Endothelial cell of umbilical vein (primary cell): ENCODE results near the gene LRRK1. TPM values are rescaled to one million over a fixed set of nuclear protein-coding genes. Genes with fewer than 3 reads are reported as not detected.

ENCODE experiments used
- BruUV-seq: library from RNA; stranded (reverse); fragments of 400-500 nt; replicated peaks from 2 replicates; lab custom pipeline; 2021; lab: Mats Ljungman, UMichigan
- CTCF ChIA-PET: fragments of 300-600, 350-600 bp; sonication (Branson Sonifier 250); formaldehyde crosslinking; loops from one replicate; lab custom pipeline; 2021; ENCODE audit warnings: antibody characterized with exemption, inconsistent platforms; lab: Charles Lee
- POLR2A ChIA-PET: fragments of 300-600, 350-600 bp; sonication (Branson Sonifier 250); formaldehyde crosslinking; loops from one replicate; lab custom pipeline; 2021; ENCODE audit warnings: antibody characterized with exemption, inconsistent platforms; lab: Charles Lee
- DNase-seq: peaks from one replicate; pipeline ENCODE4 v3.0.0-alpha.2; 2011; ENCODE audit warnings: low read depth, low spot score
- FAIRE-seq: peaks from 2 replicates; lab custom pipeline; 2011; peaks lifted over from hg19 to GRCh38; lab: Jason Lieb, UNC
- H2AFZ ChIP-seq: 2 replicates; pipeline ENCODE4 v1.6.0; 2012; ENCODE audit warnings: low read depth, low read length, control low read depth, inconsistent platforms
- H3K27ac ChIP-seq: 2 replicates; pipeline ENCODE4 v1.5.1; 2011; ENCODE audit warnings: low read depth, mild to moderate bottlenecking, control low read depth, low read length, moderate library complexity; ENCODE audit not compliant: insufficient read depth
- H3K27me3 ChIP-seq, 2 experiments: 2 replicates each; pipeline versions ENCODE4 v1.6.0 to v1.6.1; 2011; ENCODE audit warnings: low read length in 2 of 2, mixed read lengths in 1 of 2; ENCODE audit not compliant: control insufficient read depth in 2 of 2, insufficient read depth in 2 of 2
- H3K36me3 ChIP-seq, 2 experiments: 2 replicates in 1 of 2; 3 replicates in 1 of 2; pipeline ENCODE4 v1.5.1; 2011; ENCODE audit warnings: low read length in 2 of 2, mild to moderate bottlenecking in 1 of 2, moderate library complexity in 1 of 2; ENCODE audit not compliant: control insufficient read depth in 2 of 2, insufficient read depth in 2 of 2; ENCODE audit errors: extremely low read depth in 1 of 2
- H3K4me1 ChIP-seq: 3 replicates; pipeline ENCODE4 v1.5.1; 2011; ENCODE audit warnings: mild to moderate bottlenecking, low read length; ENCODE audit not compliant: control insufficient read depth, insufficient read depth; ENCODE audit errors: extremely low read depth
- H3K4me2 ChIP-seq: 2 replicates; pipeline ENCODE4 v1.6.1; 2011; ENCODE audit warnings: low read length, control low read depth, mixed read lengths; ENCODE audit not compliant: insufficient read depth
- H3K4me3 ChIP-seq, 3 experiments: fragments of 200-600 bp in 1 of 3; sonication (generic), shearing (Covaris generic) in 1 of 3; replicated peaks in 1 of 3; 2 replicates each; pipeline ENCODE4 v1.5.1; 2011 to 2016; ENCODE audit warnings: control low read depth in 3 of 3, low read length in 3 of 3, mild to moderate bottlenecking in 2 of 3, inconsistent platforms in 1 of 3, low read depth in 1 of 3, moderate library complexity in 1 of 3; ENCODE audit not compliant: insufficient read depth in 1 of 3
- H3K79me2 ChIP-seq: 2 replicates; pipeline ENCODE4 v1.6.0; 2012; ENCODE audit warnings: low read length, inconsistent platforms; ENCODE audit not compliant: control insufficient read depth, insufficient read depth
- H3K9ac ChIP-seq: replicated peaks from 2 replicates; pipeline ENCODE3; 2011; ENCODE audit warnings: low read length, control low read depth; ENCODE audit not compliant: insufficient read depth; ENCODE audit errors: extremely low read depth
- H3K9me1 ChIP-seq: replicated peaks from 3 replicates; pipeline ENCODE4 v1.6.0; 2011; ENCODE audit warnings: mild to moderate bottlenecking, low read length; ENCODE audit not compliant: control insufficient read depth, insufficient read depth; ENCODE audit errors: extremely low read depth
- H3K9me3 ChIP-seq: replicated peaks from 2 replicates; pipeline ENCODE4 v1.5.1; 2012; ENCODE audit warnings: low read length, inconsistent platforms; ENCODE audit not compliant: control insufficient read depth, insufficient read depth
- H4K20me1 ChIP-seq: replicated peaks from 2 replicates; pipeline ENCODE3; 2011; ENCODE audit warnings: mild to moderate bottlenecking, low read length; ENCODE audit not compliant: control insufficient read depth, insufficient read depth; ENCODE audit errors: extremely low read depth
- EZH2 ChIP-seq: IDR thresholded peaks from 2 replicates; pipeline ENCODE4 v1.6.1; 2012; ENCODE audit warnings: borderline replicate concordance, low read depth, mild to moderate bottlenecking, moderate library complexity, low read length, inconsistent platforms; ENCODE audit not compliant: severe bottlenecking
- FOS ChIP-seq: IDR thresholded peaks from 2 replicates; pipeline ENCODE4 v1.6.1; 2011; ENCODE audit warnings: mild to moderate bottlenecking, low read length, moderate library complexity, borderline replicate concordance; ENCODE audit not compliant: insufficient read depth
- GATA2 ChIP-seq: IDR thresholded peaks from 2 replicates; pipeline ENCODE4 v1.7.0; 2011; ENCODE audit warnings: low read depth, mild to moderate bottlenecking, moderate library complexity, mixed read lengths, low read length; ENCODE audit not compliant: insufficient read length, insufficient read depth
- JUN ChIP-seq: IDR thresholded peaks from 2 replicates; pipeline ENCODE4 v1.6.1; 2011; ENCODE audit warnings: borderline replicate concordance, low read depth; ENCODE audit not compliant: insufficient read length, insufficient read depth
- MYC ChIP-seq: IDR thresholded peaks from one replicate; pipeline ENCODE4 v1.6.1; 2011; ENCODE audit warnings: mild to moderate bottlenecking, low read depth, low read length
- POLR2A ChIP-seq: IDR thresholded peaks from 2 replicates; pipeline ENCODE4 v1.6.1; 2012; ENCODE audit warnings: low read depth, mild to moderate bottlenecking, control low read depth, low read length
- POLR2AphosphoS5 ChIP-seq: IDR thresholded peaks from 2 replicates; pipeline ENCODE4 v1.6.1; 2012; ENCODE audit warnings: low read depth, mild to moderate bottlenecking, control low read depth, low read length, moderate library complexity; ENCODE audit not compliant: insufficient read depth
- dilution Hi-C: fragments of 300-500 bp; cut with MboI; formaldehyde crosslinking; loops from one replicate; pipeline ENCODE4 v1.15.0; 2019; ENCODE audit warnings: low sequenced_read_pairs; ENCODE audit not compliant: extremely low pct_ligation_motif_present
- intact Hi-C: fragments of 100-400 bp; cut with micrococcal nuclease; formaldehyde crosslinking; loops from one replicate; pipeline ENCODE4 v1.10.0; 2022
- polyA plus RNA-seq, 4 experiments: library from polyadenylated mRNA; depleted of rRNA in 3 of 4; stranded (reverse) in 3 of 4; unstranded in 1 of 4; fragments of >200 nt; gene quantifications; 2 replicates each; pipeline versions ENCODE4 v1.2.1 to v1.2.3, GENCODE V29; 2011 to 2012; ENCODE audit warnings: missing spikeins in 1 of 4
- total RNA-seq: library from RNA; stranded (reverse); gene quantifications from 2 replicates; pipeline ENCODE4 v1.2.3, GENCODE V29; 2021
- TF ChIP-seq, protein P1 (sequence below): IDR thresholded peaks from 2 replicates; pipeline ENCODE4 v1.6.1; 2011; ENCODE audit not compliant: insufficient read depth, insufficient read length
- TF ChIP-seq, protein P2 (sequence below), 2 donors: IDR thresholded peaks; 1 replicate in 1 of 2; 2 replicates in 1 of 2; pipeline ENCODE4 v1.5.1; 2011; ENCODE audit warnings: low read length in 2 of 2, mild to moderate bottlenecking in 2 of 2, moderate library complexity in 2 of 2, control low read depth in 1 of 2, inconsistent platforms in 1 of 2, low read depth in 1 of 2; ENCODE audit not compliant: insufficient read depth in 1 of 2; ENCODE audit errors: extremely low read depth in 1 of 2

LRRK1 gene
- total and polyA plus RNA-seq, 2 donors (not counting 3 experiments of a cell fraction or from before 2014, with no cell fraction given): 11.0 to 22.1 TPM

DNA sequence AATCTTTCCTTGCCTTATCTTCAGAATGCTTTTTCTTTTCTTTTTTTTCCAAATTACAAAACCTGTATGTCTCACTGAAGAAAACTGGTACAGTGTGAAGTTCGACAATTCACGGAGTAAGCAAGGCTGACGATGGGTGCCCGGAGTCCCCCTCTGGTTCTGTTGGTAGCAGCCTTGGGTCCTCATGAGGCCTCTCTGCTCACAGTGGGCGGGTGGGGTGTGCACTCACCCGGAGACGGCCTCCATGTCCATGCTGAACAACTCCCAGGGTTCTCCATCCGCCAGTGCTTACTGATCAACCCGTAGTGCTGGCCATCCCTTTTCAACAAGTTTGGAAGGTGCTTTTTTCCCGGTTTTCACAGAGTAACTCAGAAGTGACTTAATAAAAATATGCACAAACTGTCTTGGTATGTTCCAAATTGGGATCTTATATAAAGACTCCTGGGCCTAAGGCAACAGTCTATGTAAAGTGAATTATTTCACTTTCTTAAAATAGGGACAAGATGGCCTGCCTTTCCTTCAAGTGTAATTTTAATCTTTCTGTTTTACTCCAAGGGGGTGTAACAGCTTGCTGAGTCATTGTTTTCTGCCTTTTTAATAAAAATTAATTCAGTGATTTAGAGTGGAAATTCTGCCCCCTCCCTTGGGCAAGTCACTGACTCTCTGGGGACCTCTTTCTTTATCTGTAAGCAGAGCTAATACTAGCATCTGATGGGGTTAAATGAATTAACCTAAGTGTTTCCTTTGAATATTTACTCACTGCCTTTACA lies 23.7 kb downstream of the LRRK1 start:
- dilution Hi-C loops: no loop called here
- no peak overlapping the region for H3K27ac ChIP-seq

More for the DNA sequence above, 23.7 kb downstream of the LRRK1 start:
- Histone ChIP-seq H3K4me3 (no peak overlapping the region), H3K9me1 (no peaks in the 10 kb centered on the region), H2AFZ (no peak overlapping the region), H3K27me3 (no peaks in the 10 kb centered on the region), H4K20me1 (no peaks in the 10 kb centered on the region), H3K36me3 (no peaks in the 10 kb centered on the region), H3K4me2 (no peak overlapping the region), H3K4me1 (no peaks in the 10 kb centered on the region), H3K79me2 (peaks cover 2% of the 10 kb centered on the region), H3K9ac (no peak overlapping the region), H3K9me3 (no peaks in the 10 kb centered on the region)
- ChIA-PET CTCF (interaction anchor here (1.1 to 5.3 kb wide), 3 partner anchors 12 to 65 kb away, joined by 4 to 35 read pairs (median 12); partner anchors contain the start of gene LRRK1), POLR2A (no interaction called here)
- DNase-seq: no peak
- BruUV-seq: no TSS peak
- intact Hi-C loops: no loop called here
- FAIRE-seq: no peak
- TF ChIP-seq, protein P1, sequence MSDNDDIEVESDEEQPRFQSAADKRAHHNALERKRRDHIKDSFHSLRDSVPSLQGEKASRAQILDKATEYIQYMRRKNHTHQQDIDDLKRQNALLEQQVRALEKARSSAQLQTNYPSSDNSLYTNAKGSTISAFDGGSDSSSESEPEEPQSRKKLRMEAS: no peak
- no peak for TF ChIP-seq POLR2A
- TF ChIP-seq, protein P2, sequence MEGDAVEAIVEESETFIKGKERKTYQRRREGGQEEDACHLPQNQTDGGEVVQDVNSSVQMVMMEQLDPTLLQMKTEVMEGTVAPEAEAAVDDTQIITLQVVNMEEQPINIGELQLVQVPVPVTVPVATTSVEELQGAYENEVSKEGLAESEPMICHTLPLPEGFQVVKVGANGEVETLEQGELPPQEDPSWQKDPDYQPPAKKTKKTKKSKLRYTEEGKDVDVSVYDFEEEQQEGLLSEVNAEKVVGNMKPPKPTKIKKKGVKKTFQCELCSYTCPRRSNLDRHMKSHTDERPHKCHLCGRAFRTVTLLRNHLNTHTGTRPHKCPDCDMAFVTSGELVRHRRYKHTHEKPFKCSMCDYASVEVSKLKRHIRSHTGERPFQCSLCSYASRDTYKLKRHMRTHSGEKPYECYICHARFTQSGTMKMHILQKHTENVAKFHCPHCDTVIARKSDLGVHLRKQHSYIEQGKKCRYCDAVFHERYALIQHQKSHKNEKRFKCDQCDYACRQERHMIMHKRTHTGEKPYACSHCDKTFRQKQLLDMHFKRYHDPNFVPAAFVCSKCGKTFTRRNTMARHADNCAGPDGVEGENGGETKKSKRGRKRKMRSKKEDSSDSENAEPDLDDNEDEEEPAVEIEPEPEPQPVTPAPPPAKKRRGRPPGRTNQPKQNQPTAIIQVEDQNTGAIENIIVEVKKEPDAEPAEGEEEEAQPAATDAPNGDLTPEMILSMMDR (IDR thresholded peaks at IDR 0.05; ENCODE audit: extremely low read depth in 1 of 2, insufficient read depth in 1 of 2, low read depth in 1 of 2, low read length in 2 of 2): no peak
- no peak for TF ChIP-seq JUN
- TF ChIP-seq POLR2AphosphoS5: no peak
- TF ChIP-seq EZH2: no peak
- TF ChIP-seq MYC: no peak
- TF ChIP-seq FOS: no peak
- TF ChIP-seq GATA2: no peak
